ENCODE results near the gene TMEM132D. TPM values are rescaled to one million over a fixed set of nuclear protein-coding genes. Genes with fewer than 3 reads are reported as not detected.

Gene TMEM132D
- total and polyA plus RNA-seq, 7 donors: 0.01 TPM; not detected in 6

- Histone ChIP-seq H3K4me1 (no peaks in the 10 kb centered on the region), H3K27ac (no peak overlapping the region), H3K9me3 (no peaks in the 10 kb centered on the region), H3K27me3 (ENCODE audit: insufficient read depth in 3 of 3, low read length in 2 of 3) (peaks cover 0 to 2% (median 0%) of the 10 kb centered on the region in 3 donors), H3K36me3 (ENCODE audit: insufficient read depth in 1 of 2, low read depth in 1 of 2) (no peaks in the 10 kb centered on the region), H3K4me3 (no peak overlapping the region)
- no peak for DNase-seq
- TF ChIP-seq CTCF (IDR thresholded peaks at IDR 0.05): no peak
- no peak for ATAC-seq
- WGBS, 3 donors: 91 to 96% (median 95%) methylated on average over 3 of the region's 3 CpGs
- intact Hi-C loops (cut with DNase I): no loop called here
Measured at GRCh38 chr12:129434790-129435189, 469.0 kb downstream of the TMEM132D start.

DNA sequence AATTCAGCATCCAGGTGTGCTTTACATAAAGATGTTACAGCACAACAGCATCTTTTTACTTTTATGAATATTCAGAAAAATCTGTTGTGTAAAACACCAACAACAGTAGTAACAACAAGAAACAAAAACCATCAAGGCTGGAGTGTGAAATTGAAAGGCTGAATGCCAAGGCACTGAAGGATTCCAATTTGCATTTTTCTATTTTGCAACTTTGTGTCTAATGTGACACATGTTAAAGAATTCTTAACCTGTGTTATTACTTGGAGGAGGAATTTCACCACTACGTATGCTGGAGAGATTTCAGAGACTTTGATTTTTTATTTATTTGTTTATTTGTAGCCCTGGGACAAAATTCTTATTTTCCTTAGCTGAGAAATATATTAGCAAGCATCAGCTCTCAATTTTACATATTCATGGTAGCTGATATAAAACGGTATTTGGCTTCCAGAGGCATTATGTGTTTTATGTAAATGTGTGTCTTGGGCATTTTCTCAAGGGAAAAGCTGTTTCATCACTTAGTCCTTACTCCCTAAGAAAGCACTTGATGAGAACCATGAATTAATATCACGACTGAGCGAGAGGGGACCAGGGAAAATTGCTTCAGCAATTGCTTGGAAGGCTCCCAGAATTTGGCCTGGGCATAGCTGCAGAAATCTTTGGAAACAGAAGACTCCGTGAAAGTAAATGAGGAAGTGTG lies 475.4 kb downstream of the TMEM132D start:
- Histone ChIP-seq H3K36me3 (ENCODE audit: insufficient read depth in 1 of 2, low read depth in 1 of 2) (no peaks in the 10 kb centered on the region), H3K4me3 (no peak overlapping the region), H3K27me3 (ENCODE audit: insufficient read depth in 3 of 3, low read length in 2 of 3) (no peaks in the 10 kb centered on the region), H3K27ac (no peak overlapping the region), H3K4me1 (no peaks in the 10 kb centered on the region), H3K9me3 (no peaks in the 10 kb centered on the region)
- TF ChIP-seq CTCF (IDR thresholded peaks at IDR 0.05): no peak
- WGBS, 3 donors: 22 to 39% (median 25%) methylated on average over 5 of the region's 5 CpGs
- no peak for DNase-seq
- intact Hi-C loops (cut with DNase I): no loop called here
- ATAC-seq: no peak

DNA sequence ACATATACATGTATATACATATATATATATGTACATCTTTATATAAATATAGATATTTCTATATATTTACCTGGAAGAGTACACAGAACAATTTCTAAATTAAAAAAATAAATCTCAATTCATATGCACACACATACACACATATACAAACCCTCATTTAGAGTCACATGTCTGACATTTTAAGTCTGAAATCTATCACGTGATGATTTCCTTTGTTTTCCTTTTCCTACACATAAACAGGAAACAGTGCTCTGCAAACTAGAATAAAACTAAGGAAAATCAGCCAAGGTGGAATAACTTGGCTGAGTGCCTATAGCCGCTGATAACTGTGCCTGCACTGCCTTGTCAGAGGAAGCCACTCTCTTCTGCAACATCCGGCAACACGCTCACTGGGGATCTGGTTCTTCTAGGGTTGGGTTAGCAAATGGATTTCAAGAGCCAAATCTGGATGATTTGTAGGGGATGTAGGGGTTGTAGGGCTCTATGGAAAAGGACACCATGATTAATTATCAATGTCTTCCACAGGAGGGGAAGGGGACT lies 480.7 kb downstream of the TMEM132D start:
- no peaks in the 10 kb centered on the region for H3K4me1 ChIP-seq
- no peak for DNase-seq
- H3K27me3 ChIP-seq (ENCODE audit: insufficient read depth in 3 of 3, low read length in 2 of 3): no peaks in the 10 kb centered on the region
- TF ChIP-seq CTCF (IDR thresholded peaks at IDR 0.05): no peak
- no peak for ATAC-seq
- intact Hi-C loops (cut with DNase I): no loop called here
- no peak overlapping the region for H3K27ac ChIP-seq
- no peak overlapping the region for H3K4me3 ChIP-seq
- 44 to 53% (median 51%) methylated on average over 4 of the region's 4 CpGs for WGBS, 3 donors
- no peaks in the 10 kb centered on the region for H3K36me3 ChIP-seq (ENCODE audit: insufficient read depth in 1 of 2, low read depth in 1 of 2)
- peaks cover 5% of the 10 kb centered on the region for H3K9me3 ChIP-seq

- DNase-seq (no peak), ATAC-seq (no peak)
- H3K36me3 ChIP-seq (ENCODE audit: insufficient read depth in 1 of 2, low read depth in 1 of 2): no peaks in the 10 kb centered on the region
- TF ChIP-seq CTCF (IDR thresholded peaks at IDR 0.05): no peak
- 42 to 72% (median 58%) methylated on average over 2 of the region's 2 CpGs for WGBS, 3 donors
- intact Hi-C loops (cut with DNase I): no loop called here
- H3K9me3 ChIP-seq: no peaks in the 10 kb centered on the region
- no peak overlapping the region for H3K4me3 ChIP-seq
- no peaks in the 10 kb centered on the region for H3K27me3 ChIP-seq (ENCODE audit: insufficient read depth in 3 of 3, low read length in 2 of 3)
- H3K4me1 ChIP-seq: no peaks in the 10 kb centered on the region
- H3K27ac ChIP-seq: no peak overlapping the region
Measured at GRCh38 chr12:129413295-129413694, 490.5 kb downstream of the TMEM132D start.

GRCh38 chr12:129409281-129409680 lies 494.5 kb downstream of the TMEM132D start:
- Histone ChIP-seq H3K4me3 (no peak overlapping the region), H3K36me3 (ENCODE audit: insufficient read depth in 1 of 2, low read depth in 1 of 2) (no peaks in the 10 kb centered on the region), H3K9me3 (no peaks in the 10 kb centered on the region), H3K4me1 (no peaks in the 10 kb centered on the region), H3K27ac (no peak overlapping the region), H3K27me3 (ENCODE audit: insufficient read depth in 3 of 3, low read length in 2 of 3) (no peaks in the 10 kb centered on the region)
- TF ChIP-seq CTCF (IDR thresholded peaks at IDR 0.05): no peak
- no peak for ATAC-seq
- intact Hi-C loops (cut with DNase I): no loop called here
- no peak for DNase-seq
- 73 to 82% (median 76%) methylated on average over 8 of the region's 8 CpGs for WGBS, 3 donors

Measured in psoas muscle (tissue), 8 donors.